Measurements from ENCODE around the gene SUN1.
"Not testable (repeated sequence)": the region's sequence is repeated elsewhere in the genome, so short reads cannot be mapped to it uniquely, and the experiment has no call there.

Gene SUN1

GRCh38 chr7:901041-901387, 68.7 kb downstream of the SUN1 start:
- H3K4me3 ChIP-seq (ENCODE audit: low read depth in 1 of 5, low read length in 5 of 5), result no peak overlapping the region
- H3K27ac ChIP-seq (ENCODE audit: low read depth, low read length), result no peak overlapping the region
- H3K4me1 ChIP-seq (ENCODE audit: control insufficient read depth in 5 of 5, insufficient read depth in 5 of 5, low read length in 5 of 5), result peaks cover 0 to 23% (median 20%) of the 10 kb centered on the region in 5 donors

DNA sequence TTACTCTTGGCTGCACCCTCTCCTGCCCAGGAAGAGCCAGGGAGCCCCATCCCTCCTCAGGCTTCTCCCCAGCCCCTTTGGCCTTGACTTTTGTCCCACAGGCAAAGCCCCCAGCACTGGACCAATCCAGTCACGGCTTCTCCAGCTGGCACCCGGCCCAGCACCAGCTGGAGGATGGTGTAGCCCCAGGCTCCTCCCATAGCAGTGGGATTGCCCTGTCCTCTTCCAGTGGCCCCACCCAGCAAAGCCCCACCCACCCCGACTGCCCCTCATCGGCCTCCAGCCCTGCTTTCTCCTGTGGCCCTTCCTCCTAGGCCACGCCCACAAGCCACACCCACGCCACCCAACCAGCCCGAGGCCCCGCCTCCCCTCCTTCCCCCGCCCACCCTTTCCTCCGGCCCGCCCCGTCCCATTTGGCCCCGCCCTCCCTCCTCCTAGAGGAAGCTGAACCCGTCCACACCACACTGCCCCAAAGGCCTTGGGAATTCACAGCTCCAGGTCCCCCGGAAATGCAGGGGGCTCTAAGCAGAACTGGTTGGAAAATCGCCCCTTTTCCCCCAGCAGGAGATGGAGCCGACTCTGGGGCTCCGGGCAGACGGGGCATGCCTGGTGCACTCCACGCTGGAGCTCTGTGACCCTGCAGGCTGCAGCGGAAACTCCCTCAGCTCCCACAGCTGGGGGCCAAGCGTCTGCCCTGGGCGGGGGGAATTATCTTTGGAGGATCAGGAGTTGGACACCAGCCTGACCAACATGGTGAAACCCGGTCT, 69.3 kb downstream of the SUN1 start:
- H3K9ac ChIP-seq (ENCODE audit: low read length in 5 of 5), result no peak overlapping the region
- peaks cover 0 to 23% (median 20%) of the 10 kb centered on the region in 5 donors for H3K4me1 ChIP-seq (ENCODE audit: control insufficient read depth in 5 of 5, insufficient read depth in 5 of 5, low read length in 5 of 5)
- no peak overlapping the region for H3K27ac ChIP-seq (ENCODE audit: low read depth, low read length)
- peaks cover 0 to 13% (median 12%) of the 10 kb centered on the region in 5 donors for H3K27me3 ChIP-seq (ENCODE audit: control insufficient read depth in 5 of 5, insufficient read depth in 4 of 5, low read length in 5 of 5)
- H3K4me3 ChIP-seq (ENCODE audit: low read depth in 1 of 5, low read length in 5 of 5), result no peak overlapping the region
- H3K36me3 ChIP-seq (ENCODE audit: control insufficient read depth in 5 of 5, insufficient read depth in 5 of 5, low read length in 5 of 5), result peaks cover 0 to 32% (median 11%) of the 10 kb centered on the region in 5 donors
- no peaks in the 10 kb centered on the region for H3K9me3 ChIP-seq (ENCODE audit: control insufficient read depth in 5 of 5, low read length in 5 of 5)

More at GRCh38 chr7:901041-901387, 68.7 kb downstream of the SUN1 start:
- Histone ChIP-seq H3K9ac (ENCODE audit: low read length in 5 of 5) (no peak overlapping the region), H3K9me3 (ENCODE audit: control insufficient read depth in 5 of 5, low read length in 5 of 5) (no peaks in the 10 kb centered on the region), H3K27me3 (ENCODE audit: control insufficient read depth in 5 of 5, insufficient read depth in 4 of 5, low read length in 5 of 5) (peaks cover 0 to 13% (median 12%) of the 10 kb centered on the region in 5 donors), H3K36me3 (ENCODE audit: control insufficient read depth in 5 of 5, insufficient read depth in 5 of 5, low read length in 5 of 5) (peaks cover 0 to 38% (median 16%) of the 10 kb centered on the region in 5 donors)

DNA sequence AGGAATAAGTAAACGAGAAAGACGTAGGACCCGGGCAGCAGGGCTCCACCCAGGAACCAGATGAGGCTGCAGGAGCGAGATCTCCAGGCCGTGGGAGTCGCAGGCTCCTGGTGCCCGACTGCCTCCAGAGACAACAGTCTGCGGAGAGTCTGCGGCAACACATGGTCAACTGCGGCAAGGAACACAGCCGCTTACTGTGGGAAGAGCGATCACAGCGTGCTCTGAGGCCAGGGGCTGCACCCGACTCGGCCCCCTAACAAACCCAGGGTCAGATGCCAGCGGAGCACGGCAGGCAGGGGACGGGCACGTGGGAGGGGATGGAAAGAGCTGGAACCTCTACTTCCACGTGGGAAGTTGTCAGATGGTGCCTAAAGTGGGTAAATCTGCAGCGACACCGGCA, 70.7 kb downstream of the SUN1 start:
- H3K27me3 ChIP-seq (ENCODE audit: control insufficient read depth in 5 of 5, insufficient read depth in 4 of 5, low read length in 5 of 5), result peaks cover 0 to 18% (median 15%) of the 10 kb centered on the region in 5 donors
- H3K27ac ChIP-seq (ENCODE audit: low read depth, low read length), result no peak overlapping the region
- no peaks in the 10 kb centered on the region for H3K9me3 ChIP-seq (ENCODE audit: control insufficient read depth in 5 of 5, low read length in 5 of 5)
- peaks cover 0 to 25% (median 18%) of the 10 kb centered on the region in 5 donors for H3K4me1 ChIP-seq (ENCODE audit: control insufficient read depth in 5 of 5, insufficient read depth in 5 of 5, low read length in 5 of 5)
- no peak overlapping the region for H3K9ac ChIP-seq (ENCODE audit: low read length in 5 of 5)
- no peak overlapping the region for H3K4me3 ChIP-seq (ENCODE audit: low read depth in 1 of 5, low read length in 5 of 5)
- H3K36me3 ChIP-seq (ENCODE audit: control insufficient read depth in 5 of 5, insufficient read depth in 5 of 5, low read length in 5 of 5), result peaks cover 0 to 19% (median 2%) of the 10 kb centered on the region in 5 donors

- H3K36me3 ChIP-seq (ENCODE audit: control insufficient read depth in 5 of 5, insufficient read depth in 5 of 5, low read length in 5 of 5), result peaks cover 0 to 8% (median 0%) of the 10 kb centered on the region in 5 donors
- no peak overlapping the region for H3K27ac ChIP-seq (ENCODE audit: low read depth, low read length)
- H3K27me3 ChIP-seq (ENCODE audit: control insufficient read depth in 5 of 5, insufficient read depth in 4 of 5, low read length in 5 of 5), result peaks cover 0 to 22% (median 17%) of the 10 kb centered on the region in 5 donors
- no peak overlapping the region for H3K4me3 ChIP-seq (ENCODE audit: low read depth in 1 of 5, low read length in 5 of 5)
- H3K9me3 ChIP-seq (ENCODE audit: control insufficient read depth in 5 of 5, low read length in 5 of 5), result no peaks in the 10 kb centered on the region
- peaks cover 0 to 29% (median 20%) of the 10 kb centered on the region in 5 donors for H3K4me1 ChIP-seq (ENCODE audit: control insufficient read depth in 5 of 5, insufficient read depth in 5 of 5, low read length in 5 of 5)
- H3K9ac ChIP-seq (ENCODE audit: low read length in 5 of 5), result no peak overlapping the region
Measured at GRCh38 chr7:903921-904755, 71.9 kb downstream of the SUN1 start.

DNA sequence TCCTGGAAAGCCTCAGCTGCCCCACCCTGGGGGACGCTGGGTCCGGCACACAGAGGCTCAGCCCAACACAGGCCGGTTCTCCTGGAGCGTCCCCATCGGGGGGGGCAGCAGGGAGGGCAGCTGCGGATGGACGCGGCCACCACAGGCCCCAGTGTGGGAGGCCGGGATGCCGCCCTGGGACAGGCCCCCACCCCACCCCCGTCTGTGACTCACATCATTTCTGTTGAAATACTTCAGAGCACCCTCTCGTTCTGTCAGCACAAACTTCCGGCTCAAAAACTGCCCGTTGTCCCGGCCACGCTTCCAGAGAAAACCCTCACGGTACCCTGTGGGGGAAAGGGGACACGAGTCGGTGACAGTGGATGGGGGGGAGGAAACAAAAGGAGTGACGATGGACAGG, 72.6 kb downstream of the SUN1 start:
- Histone ChIP-seq H3K27me3 (ENCODE audit: control insufficient read depth in 5 of 5, insufficient read depth in 4 of 5, low read length in 5 of 5) (peaks cover 0 to 27% (median 17%) of the 10 kb centered on the region in 5 donors), H3K36me3 (ENCODE audit: control insufficient read depth in 5 of 5, insufficient read depth in 5 of 5, low read length in 5 of 5) (peaks cover 0 to 2% (median 0%) of the 10 kb centered on the region in 5 donors), H3K4me1 (ENCODE audit: control insufficient read depth in 5 of 5, insufficient read depth in 5 of 5, low read length in 5 of 5) (peaks cover 0 to 36% (median 25%) of the 10 kb centered on the region in 5 donors), H3K4me3 (ENCODE audit: low read depth in 1 of 5, low read length in 5 of 5) (peak overlapping the region in 1 of 5 donors; percentile 42), H3K9ac (ENCODE audit: low read length in 5 of 5) (no peak overlapping the region), H3K27ac (ENCODE audit: low read depth, low read length) (no peak overlapping the region), H3K9me3 (ENCODE audit: control insufficient read depth in 5 of 5, low read length in 5 of 5) (no peaks in the 10 kb centered on the region)

- H3K36me3 ChIP-seq (ENCODE audit: control insufficient read depth in 5 of 5, insufficient read depth in 5 of 5, low read length in 5 of 5), result no peaks in the 10 kb centered on the region
- no peak overlapping the region for H3K4me3 ChIP-seq (ENCODE audit: low read depth in 1 of 5, low read length in 5 of 5)
- peaks cover 0 to 34% (median 17%) of the 10 kb centered on the region in 5 donors for H3K27me3 ChIP-seq (ENCODE audit: control insufficient read depth in 5 of 5, insufficient read depth in 4 of 5, low read length in 5 of 5)
- no peak overlapping the region for H3K27ac ChIP-seq (ENCODE audit: low read depth, low read length)
- H3K4me1 ChIP-seq (ENCODE audit: control insufficient read depth in 5 of 5, insufficient read depth in 5 of 5, low read length in 5 of 5), result peaks cover 0 to 39% (median 22%) of the 10 kb centered on the region in 5 donors
- no peaks in the 10 kb centered on the region for H3K9me3 ChIP-seq (ENCODE audit: control insufficient read depth in 5 of 5, low read length in 5 of 5)
- no peak overlapping the region for H3K9ac ChIP-seq (ENCODE audit: low read length in 5 of 5)
Measured at GRCh38 chr7:906776-907157, 74.5 kb downstream of the SUN1 start.

DNA sequence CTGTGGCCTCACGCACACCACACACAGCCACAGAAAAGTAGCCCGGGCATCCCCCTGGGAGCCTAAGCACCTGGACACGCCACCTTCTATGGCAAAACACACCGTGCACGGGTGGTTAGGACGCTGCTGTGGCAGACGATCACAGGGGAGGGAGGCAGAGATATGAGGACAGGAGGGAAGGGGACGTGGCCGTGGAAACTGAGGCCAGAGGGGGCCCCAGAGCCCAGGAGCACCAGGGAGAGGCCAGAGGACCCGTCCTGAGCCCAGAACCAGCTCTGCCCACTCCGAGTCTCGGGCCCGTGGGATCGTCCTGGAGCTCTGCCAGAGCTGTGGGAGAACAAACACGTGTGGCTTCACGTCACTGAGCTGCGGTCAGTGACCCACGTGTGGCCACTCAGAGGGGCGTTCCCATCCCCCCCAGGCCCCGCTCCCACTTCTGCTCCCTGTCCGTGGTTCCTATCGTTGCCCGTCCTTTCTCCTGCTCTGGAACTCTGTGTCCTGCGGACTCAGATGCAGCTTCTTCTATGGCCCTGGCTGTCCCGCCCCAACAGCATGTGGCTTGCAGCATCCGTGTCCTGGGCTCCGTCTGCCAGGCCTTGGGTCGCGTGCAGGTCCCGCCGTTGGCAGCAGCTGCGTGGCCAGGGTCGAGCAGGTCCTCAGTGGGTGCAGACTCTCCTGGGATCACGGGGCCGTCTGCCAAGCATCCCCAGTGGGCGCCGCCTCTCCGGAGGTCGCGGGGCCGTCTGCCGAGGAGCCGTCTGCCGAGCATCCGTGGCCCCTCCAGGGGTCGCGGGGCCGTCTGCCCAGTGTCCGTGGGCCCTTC, 75.1 kb downstream of the SUN1 start:
- no peak overlapping the region for H3K9ac ChIP-seq (ENCODE audit: low read length in 5 of 5)
- peaks cover 0 to 39% (median 22%) of the 10 kb centered on the region in 5 donors for H3K4me1 ChIP-seq (ENCODE audit: control insufficient read depth in 5 of 5, insufficient read depth in 5 of 5, low read length in 5 of 5)
- no peaks in the 10 kb centered on the region for H3K36me3 ChIP-seq (ENCODE audit: control insufficient read depth in 5 of 5, insufficient read depth in 5 of 5, low read length in 5 of 5)
- H3K27me3 ChIP-seq (ENCODE audit: control insufficient read depth in 5 of 5, insufficient read depth in 4 of 5, low read length in 5 of 5), result peaks cover 0 to 34% (median 17%) of the 10 kb centered on the region in 5 donors
- no peak overlapping the region for H3K4me3 ChIP-seq (ENCODE audit: low read depth in 1 of 5, low read length in 5 of 5)
- no peak overlapping the region for H3K27ac ChIP-seq (ENCODE audit: low read depth, low read length)
- no peaks in the 10 kb centered on the region for H3K9me3 ChIP-seq (ENCODE audit: control insufficient read depth in 5 of 5, low read length in 5 of 5)

GRCh38 chr7:908159-908581, 75.9 kb downstream of the SUN1 start:
- Histone ChIP-seq H3K27ac (ENCODE audit: low read depth, low read length) (no peak overlapping the region), H3K4me1 (ENCODE audit: control insufficient read depth in 5 of 5, insufficient read depth in 5 of 5, low read length in 5 of 5) (peaks cover 0 to 39% (median 22%) of the 10 kb centered on the region in 5 donors), H3K9me3 (ENCODE audit: control insufficient read depth in 5 of 5, low read length in 5 of 5) (no peaks in the 10 kb centered on the region), H3K27me3 (ENCODE audit: control insufficient read depth in 5 of 5, insufficient read depth in 4 of 5, low read length in 5 of 5) (peaks cover 0 to 30% (median 17%) of the 10 kb centered on the region in 5 donors), H3K36me3 (ENCODE audit: control insufficient read depth in 5 of 5, insufficient read depth in 5 of 5, low read length in 5 of 5) (no peaks in the 10 kb centered on the region), H3K4me3 (ENCODE audit: low read depth in 1 of 5, low read length in 5 of 5) (peak overlapping the region in 1 of 5 donors; percentile 46), H3K9ac (ENCODE audit: low read length in 5 of 5) (peak overlapping the region in 1 of 5 donors; percentile 52)

DNA sequence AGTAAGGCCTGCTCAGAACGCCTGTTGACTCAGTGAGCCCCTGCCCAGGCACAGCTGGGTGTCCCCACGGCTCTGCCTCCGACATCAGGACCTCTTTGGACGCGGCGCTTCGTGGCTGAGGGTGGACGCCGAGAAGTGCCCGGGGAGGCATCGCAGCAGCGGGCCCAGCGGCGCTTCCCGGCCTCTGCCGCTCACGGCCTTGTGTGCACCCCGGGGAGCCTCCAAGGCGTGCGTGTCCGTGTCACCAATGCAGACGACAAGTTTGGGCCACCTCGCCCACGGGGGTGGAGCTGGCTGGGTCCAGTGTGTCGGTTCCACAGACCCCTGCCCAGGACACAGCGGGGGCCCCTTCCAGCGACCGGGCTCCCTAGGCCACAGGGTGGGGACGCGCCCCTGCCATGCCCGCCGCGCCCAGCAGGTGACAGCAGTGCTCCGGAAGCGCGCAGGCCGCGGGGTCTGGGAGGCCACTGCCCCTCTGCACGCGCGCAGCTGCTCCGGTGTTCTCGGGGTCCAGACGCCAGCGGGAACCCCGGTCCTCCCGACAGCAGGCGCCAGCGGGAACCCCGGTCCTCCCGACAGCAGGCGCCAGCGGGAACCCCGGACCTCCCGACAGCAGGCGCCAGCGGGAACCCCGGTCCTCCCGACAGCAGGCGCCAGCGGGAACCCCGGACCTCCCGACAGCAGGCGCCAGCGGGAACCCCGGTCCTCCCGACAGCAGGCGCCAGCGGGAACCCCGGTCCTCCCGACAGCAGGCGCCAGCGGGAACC, 76.5 kb downstream of the SUN1 start:
- Histone ChIP-seq H3K9ac (ENCODE audit: low read length in 5 of 5) (peak overlapping the region in 1 of 5 donors; percentile 52), H3K4me3 (ENCODE audit: low read depth in 1 of 5, low read length in 5 of 5) (peak overlapping the region in 3 of 5 donors; percentile 3 to 60 (median 29))

More for the DNA sequence above, 76.5 kb downstream of the SUN1 start:
- not testable (repeated sequence) for H3K27ac ChIP-seq (ENCODE audit: low read depth, low read length); H3K9me3 ChIP-seq (ENCODE audit: control insufficient read depth in 5 of 5, low read length in 5 of 5); H3K36me3 ChIP-seq (ENCODE audit: control insufficient read depth in 5 of 5, insufficient read depth in 5 of 5, low read length in 5 of 5)
- Histone ChIP-seq H3K27me3 (ENCODE audit: control insufficient read depth in 5 of 5, insufficient read depth in 4 of 5, low read length in 5 of 5) (peaks cover 0 to 29% (median 13%) of the 10 kb centered on the region in 5 donors), H3K4me1 (ENCODE audit: control insufficient read depth in 5 of 5, insufficient read depth in 5 of 5, low read length in 5 of 5) (peaks cover 0 to 39% (median 22%) of the 10 kb centered on the region in 5 donors)
